HepG2 (cell line): Measurements from ENCODE around the gene NME1. TPM values are rescaled to one million over a fixed set of nuclear protein-coding genes. Genes with fewer than 3 reads are reported as not detected.

Source experiments
- AHDC1 ChIP-seq: sonication (generic); formaldehyde crosslinking; IDR thresholded peaks from 2 replicates; pipeline ENCODE4 v1.5.1; 2020; ENCODE audit warnings: mild to moderate bottlenecking, missing genetic modification reagents, borderline replicate concordance
- CC2D1A ChIP-seq: sonication (generic); formaldehyde crosslinking; IDR thresholded peaks from 2 replicates; pipeline ENCODE4 v1.8.1; 2023; ENCODE audit warnings: mild to moderate bottlenecking, missing genetic modification reagents
- CSRNP1 ChIP-seq: sonication (generic); formaldehyde crosslinking; IDR thresholded peaks from 2 replicates; pipeline ENCODE4 v1.8.1; 2023; ENCODE audit warnings: mild to moderate bottlenecking, missing genetic modification reagents
- IKZF1 ChIP-seq: fragments of 450-650 bp; IDR thresholded peaks from 2 replicates; pipeline ENCODE4 v1.7.1; 2016
- SOX5 ChIP-seq: IDR thresholded peaks from 2 replicates; pipeline ENCODE4 v1.6.1; 2016; ENCODE audit warnings: borderline replicate concordance
- ZFP62 ChIP-seq: sonication (generic); formaldehyde crosslinking; IDR thresholded peaks from 2 replicates; pipeline ENCODE4 v1.4.0; 2020; ENCODE audit warnings: missing genetic modification reagents
- ZNF142 ChIP-seq: sonication (generic); formaldehyde crosslinking; IDR thresholded peaks from 2 replicates; pipeline ENCODE4 v1.4.0; 2020; ENCODE audit warnings: missing genetic modification reagents
- ZNF577 ChIP-seq: sonication (generic); formaldehyde crosslinking; IDR thresholded peaks from 2 replicates; pipeline ENCODE4 v1.4.0; 2020; ENCODE audit warnings: mild to moderate bottlenecking, low read depth, missing genetic modification reagents, borderline replicate concordance
- ZNF672 ChIP-seq: sonication (generic); formaldehyde crosslinking; IDR thresholded peaks from 2 replicates; pipeline ENCODE4 v1.8.1; 2022; ENCODE audit warnings: missing genetic modification reagents
- ZNF761 ChIP-seq: sonication (generic); formaldehyde crosslinking; conservative IDR thresholded peaks from 2 replicates; pipeline ENCODE4 v1.4.0; 2020; ENCODE audit warnings: mild to moderate bottlenecking, missing genetic modification reagents
- ZNF770 ChIP-seq: sonication (generic); formaldehyde crosslinking; IDR thresholded peaks from 2 replicates; pipeline ENCODE4 v1.5.0; 2020; ENCODE audit warnings: mild to moderate bottlenecking, missing genetic modification reagents
- polyA plus RNA-seq, 8 experiments: library from polyadenylated mRNA; depleted of rRNA in 3 of 8; stranded (reverse) in 7 of 8; unstranded in 1 of 8; fragments of >200 nt; fragmentation: Illumina TruSeq in 4 of 8; extraction: Trizol in 4 of 8; gene quantifications; 2 replicates each; pipeline versions ENCODE4 v1.2.1 to v1.2.3, GENCODE V29; 2011 to 2016; ENCODE audit warnings: low read depth in 4 of 8, missing spikeins in 1 of 8, mixed read lengths in 1 of 8; ENCODE audit not compliant: insufficient read depth in 1 of 8
- total RNA-seq, 5 experiments: library from RNA; depleted of rRNA; stranded (reverse); fragments of >200 nt; fragmentation: Illumina TruSeq; extraction: Trizol; gene quantifications; 2 replicates each; pipeline ENCODE4 v1.2.3, GENCODE V29; 2016; ENCODE audit warnings: low read depth in 1 of 5

Gene NME1
- total and polyA plus RNA-seq, 2 of the 13 experiments (the other 11 are each of a cell fraction or from before 2014, with no cell fraction given), result 295 to 516 TPM

GRCh38 chr17:51166198-51166986 lies 13.0 kb downstream of the NME1 start, which contains the start of gene NME2 (continued):
- TF ChIP-seq CSRNP1 (CRISPR knock-in tag), result no peak
- no peak for TF ChIP-seq ZNF761 (CRISPR knock-in tag)
- TF ChIP-seq AHDC1 (CRISPR knock-in tag), result no peak
- no peak for TF ChIP-seq ZNF770 (CRISPR knock-in tag)
- no peak; the same call in 1 of the 2 replicates for TF ChIP-seq SOX5 (CRISPR knock-in tag)
- TF ChIP-seq ZFP62, result no peak
- no peak for TF ChIP-seq ZNF672
- TF ChIP-seq IKZF1, result no peak
- TF ChIP-seq ZNF577, result no peak
- peak; percentile 48; the same call in 1 of the 2 replicates for TF ChIP-seq ZNF142 (CRISPR knock-in tag)
- no peak for TF ChIP-seq CC2D1A (CRISPR knock-in tag)
